ENCODE measurements around the gene ELMO3.

The ELMO3 gene

GRCh38 chr16:67234180-67234597, 35.3 kb downstream of the ELMO3 start:
- ATAC-seq (no peak), DNase-seq (no peak)
- Mint-ChIP-seq H3K9me3 (no peaks in the 10 kb centered on the region), H3K27ac (no peak overlapping the region), H3K4me1 (peaks cover 21% of the 10 kb centered on the region), H3K27me3 (no peaks in the 10 kb centered on the region), H3K4me3 (no peak overlapping the region)

- Mint-ChIP-seq H3K9me3 (no peaks in the 10 kb centered on the region), H3K27me3 (no peaks in the 10 kb centered on the region), H3K27ac (peak overlapping the region in 1 of 2 donors; percentile 61), H3K4me3 (peak overlapping the region in 1 of 2 donors; percentile 13), H3K4me1 (peaks cover 14% of the 10 kb centered on the region)
- ATAC-seq (peak; percentile 14), DNase-seq (no peak)
These were observed 37.1 kb downstream of the ELMO3 start for GRCh38 chr16:67235816-67236562.

GRCh38 chr16:67236563-67237395, 37.8 kb downstream of the ELMO3 start:
- H3K9me3 Mint-ChIP-seq = no peaks in the 10 kb centered on the region

GRCh38 chr16:67237396-67238277, 38.7 kb downstream of the ELMO3 start:
- H3K27ac Mint-ChIP-seq = peak overlapping the region in 1 of 2 donors; percentile 57

More at GRCh38 chr16:67236563-67237395, 37.8 kb downstream of the ELMO3 start:
- H3K27ac Mint-ChIP-seq = peak overlapping the region in 1 of 2 donors; percentile 57
- DNase-seq (peak; percentile 78 to 80), ATAC-seq (peak; percentile 86)
- H3K27me3 Mint-ChIP-seq = no peaks in the 10 kb centered on the region
- no peak overlapping the region for H3K4me3 Mint-ChIP-seq
- peaks cover 21% of the 10 kb centered on the region for H3K4me1 Mint-ChIP-seq

GRCh38 chr16:67238278-67238575, 39.3 kb downstream of the ELMO3 start:
- Mint-ChIP-seq H3K4me1 (peaks cover 29% of the 10 kb centered on the region), H3K4me3 (no peak overlapping the region), H3K9me3 (no peaks in the 10 kb centered on the region), H3K27ac (no peak overlapping the region), H3K27me3 (no peaks in the 10 kb centered on the region)
- no peak for ATAC-seq
- no peak for DNase-seq

More at GRCh38 chr16:67237396-67238277, 38.7 kb downstream of the ELMO3 start:
- Mint-ChIP-seq H3K27me3 (no peaks in the 10 kb centered on the region), H3K4me3 (no peak overlapping the region), H3K9me3 (no peaks in the 10 kb centered on the region), H3K4me1 (peaks cover 26% of the 10 kb centered on the region)
- ATAC-seq (no peak), DNase-seq (no peak)

GRCh38 chr16:67238806-67239470, 40.0 kb downstream of the ELMO3 start:
- no peaks in the 10 kb centered on the region for H3K27me3 Mint-ChIP-seq
- H3K27ac Mint-ChIP-seq = peak overlapping the region in 1 of 2 donors; percentile 4
- H3K9me3 Mint-ChIP-seq = no peaks in the 10 kb centered on the region
- no peak for ATAC-seq
- H3K4me3 Mint-ChIP-seq = no peak overlapping the region
- peaks cover 36% of the 10 kb centered on the region for H3K4me1 Mint-ChIP-seq
- no peak for DNase-seq

GRCh38 chr16:67240506-67240905, 41.6 kb downstream of the ELMO3 start:
- H3K27me3 Mint-ChIP-seq = no peaks in the 10 kb centered on the region
- no peak for ATAC-seq

GRCh38 chr16:67241008-67241900, 42.3 kb downstream of the ELMO3 start:
- no peaks in the 10 kb centered on the region for H3K27me3 Mint-ChIP-seq
- peak overlapping the region; percentile 42 to 75 for H3K27ac Mint-ChIP-seq
- ATAC-seq = no peak
- DNase-seq = no peak
- H3K4me3 Mint-ChIP-seq = no peak overlapping the region
- H3K9me3 Mint-ChIP-seq = no peaks in the 10 kb centered on the region
- H3K4me1 Mint-ChIP-seq = peaks cover 52% of the 10 kb centered on the region

More at GRCh38 chr16:67240506-67240905, 41.6 kb downstream of the ELMO3 start:
- Mint-ChIP-seq H3K9me3 (no peaks in the 10 kb centered on the region), H3K4me1 (peaks cover 52% of the 10 kb centered on the region), H3K4me3 (no peak overlapping the region), H3K27ac (peak overlapping the region in 1 of 2 donors; percentile 38)
- no peak for DNase-seq

GRCh38 chr16:67242138-67242730, 43.3 kb downstream of the ELMO3 start:
- H3K9me3 Mint-ChIP-seq = no peaks in the 10 kb centered on the region
- peak overlapping the region in 1 of 2 donors; percentile 42 for H3K27ac Mint-ChIP-seq
- H3K4me3 Mint-ChIP-seq = peak overlapping the region in 1 of 2 donors; percentile 38
- no peaks in the 10 kb centered on the region for H3K27me3 Mint-ChIP-seq
- no peak for DNase-seq
- no peak for ATAC-seq
- peaks cover 50% of the 10 kb centered on the region for H3K4me1 Mint-ChIP-seq

GRCh38 chr16:67243481-67243880, 44.5 kb downstream of the ELMO3 start:
- Mint-ChIP-seq H3K27me3 (no peaks in the 10 kb centered on the region), H3K27ac (peak overlapping the region; percentile 78 to 84), H3K4me3 (peak overlapping the region; percentile 90 to 97), H3K4me1 (peaks cover 57% of the 10 kb centered on the region), H3K9me3 (no peaks in the 10 kb centered on the region)
- DNase-seq = no peak
- no peak for ATAC-seq

- DNase-seq (peak; percentile 84 to 93), ATAC-seq (peak; percentile 77)
- Mint-ChIP-seq H3K4me3 (peak overlapping the region; percentile 90 to 97), H3K9me3 (no peaks in the 10 kb centered on the region), H3K27me3 (peaks cover 6% of the 10 kb centered on the region), H3K27ac (peak overlapping the region; percentile 92 to 95), H3K4me1 (peaks cover 66% of the 10 kb centered on the region)
These were observed 45.7 kb downstream of the ELMO3 start for GRCh38 chr16:67244387-67245185.

- H3K27me3 Mint-ChIP-seq = peaks cover 9% of the 10 kb centered on the region
- no peaks in the 10 kb centered on the region for H3K9me3 Mint-ChIP-seq
- H3K27ac Mint-ChIP-seq = peak overlapping the region; percentile 92 to 95
- H3K4me3 Mint-ChIP-seq = peak overlapping the region; percentile 90 to 97
- DNase-seq (peak in 1 of 2 donors; percentile 23), ATAC-seq (no peak)
- H3K4me1 Mint-ChIP-seq = peaks cover 72% of the 10 kb centered on the region
These were observed 46.3 kb downstream of the ELMO3 start for GRCh38 chr16:67245186-67245585.

- no peak for ATAC-seq
- no peak for DNase-seq
- Mint-ChIP-seq H3K9me3 (no peaks in the 10 kb centered on the region), H3K4me1 (peaks cover 74% of the 10 kb centered on the region), H3K4me3 (peak overlapping the region; percentile 90 to 97), H3K27me3 (peaks cover 9% of the 10 kb centered on the region), H3K27ac (peak overlapping the region; percentile 14 to 95)
These were observed 46.7 kb downstream of the ELMO3 start for GRCh38 chr16:67245674-67246080.
